Right cardiac atrium (tissue), 5 donors: ENCODE measurements around the gene ARHGAP12. TPM values are rescaled to one million over a fixed set of nuclear protein-coding genes. Genes with fewer than 3 reads are reported as not detected.

Experiments
- ATAC-seq, 2 donors: fragments of 200-7000 bp; cut with Tn5 transposase; one replicate each; pipeline versions ENCODE4 v1.8.0 to v1.9.1; 2020; ENCODE audit warnings: moderate library complexity in 2 of 2, mild to moderate bottlenecking in 1 of 2
- DNase-seq, 3 donors: peaks; one replicate each; pipeline ENCODE4 v3.0.0-alpha.2; 2020
- H3K27ac ChIP-seq: one replicate; pipeline ENCODE4 v1.5.1; 2013; ENCODE audit warnings: mild to moderate bottlenecking, low read length, control low read depth, moderate library complexity
- H3K27me3 ChIP-seq: one replicate; pipeline ENCODE4 v1.6.1; 2013; ENCODE audit not compliant: control insufficient read depth, insufficient read depth
- H3K4me1 ChIP-seq: one replicate; pipeline ENCODE4 v1.6.1; 2013; ENCODE audit warnings: low read length; ENCODE audit not compliant: control insufficient read depth, insufficient read depth
- H3K4me3 ChIP-seq: one replicate; pipeline ENCODE4 v1.5.1; 2013; ENCODE audit warnings: low read length, control low read depth
- H3K9me3 ChIP-seq: one replicate; pipeline ENCODE4 v1.6.1; 2013; ENCODE audit warnings: low read length; ENCODE audit not compliant: control insufficient read depth
- WGBS: extraction: QIAGEN DNeasy Blood & Tissue Kit; methylation state at CpG from one replicate; pipeline ENCODE4 v1.1.7; 2013; 5-methylcytosine and 5-hydroxymethylcytosine counted together
- intact Hi-C, 4 donors: fragments of 100-400 bp; cut with DNase I; formaldehyde crosslinking; loops; one replicate each; pipeline versions ENCODE4 v1.11.0 to v1.14.0; 2022 to 2023
- polyA plus RNA-seq: library from polyadenylated mRNA; stranded (reverse); fragments of 200-250 nt; gene quantifications from one replicate; pipeline ENCODE4 v1.2.3, GENCODE V29; 2013
- total RNA-seq, 4 donors: library from RNA; stranded (reverse); fragmentation: NEBNext Ultra II Directional; extraction: Animal tissue kit (Norgen Biotek cat#: 25700); gene quantifications; one replicate each; pipeline ENCODE4 v1.2.1, GENCODE V29; 2021
- donor health status: healthy with polysubstance abuse.
- donor health status: DM: no; HTN: yes; CAD: no.
- donor health status: DM: no; HTN: no; CAD: no.
- donor health status: DM: no; HTN: yes; CAD: no; lungs with severe emphysema.
- donor health status: DM: yes; HTN: yes; CAD: no.

ARHGAP12 gene
- total and polyA plus RNA-seq, 5 donors: 20.0 to 25.5 (median 24.8) TPM

- intact Hi-C loops: no loop called here
- H3K27ac ChIP-seq: no peak overlapping the region
- H3K4me3 ChIP-seq: no peak overlapping the region
- DNase-seq (no peak), ATAC-seq (no peak)
- H3K27me3 ChIP-seq: no peaks in the 10 kb centered on the region
- WGBS: 98% methylated on average over 1 of the region's 1 CpG
- no peaks in the 10 kb centered on the region for H3K9me3 ChIP-seq
- H3K4me1 ChIP-seq: no peaks in the 10 kb centered on the region
These were observed 160.2 kb downstream of the ARHGAP12 start for GRCh38 chr10:31768467-31768866.

DNA sequence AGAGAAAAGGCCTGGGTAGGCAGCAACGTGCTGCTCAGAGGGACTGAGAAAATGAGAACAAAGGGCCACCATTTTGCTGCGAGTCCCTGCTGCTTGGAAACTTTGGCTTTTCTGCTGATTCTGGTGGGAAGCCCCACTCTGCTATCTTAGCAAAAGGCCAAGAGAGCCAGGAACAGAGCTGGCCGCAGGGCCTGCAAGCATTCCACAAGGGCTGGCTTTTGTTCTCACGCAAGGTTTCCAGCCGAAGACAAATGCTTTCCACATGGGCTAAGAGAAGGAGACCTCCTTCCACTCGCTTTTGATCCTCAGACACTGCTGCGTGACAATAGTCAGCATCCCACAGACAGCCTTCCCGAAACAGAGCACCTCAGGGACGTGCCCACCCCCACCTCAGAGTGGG is 163.1 kb downstream of the ARHGAP12 start:
- no peak for DNase-seq
- ATAC-seq: peak in 1 of 2 donors; percentile 9
- Histone ChIP-seq H3K27ac (peak overlapping the region; percentile 14), H3K27me3 (no peaks in the 10 kb centered on the region), H3K9me3 (no peaks in the 10 kb centered on the region), H3K4me1 (peaks cover 4% of the 10 kb centered on the region), H3K4me3 (no peak overlapping the region)
- intact Hi-C loops: no loop called here
- 64% methylated on average over 9 of the region's 9 CpGs for WGBS

- intact Hi-C loops: no loop called here
- no peak for DNase-seq
- Histone ChIP-seq H3K27me3 (no peaks in the 10 kb centered on the region), H3K4me1 (peaks cover 9% of the 10 kb centered on the region), H3K9me3 (no peaks in the 10 kb centered on the region), H3K4me3 (no peak overlapping the region), H3K27ac (no peak overlapping the region)
- ATAC-seq: no peak
- WGBS: 96% methylated on average over 4 of the region's 4 CpGs
These were observed 166.3 kb downstream of the ARHGAP12 start for GRCh38 chr10:31762316-31762715.

DNA sequence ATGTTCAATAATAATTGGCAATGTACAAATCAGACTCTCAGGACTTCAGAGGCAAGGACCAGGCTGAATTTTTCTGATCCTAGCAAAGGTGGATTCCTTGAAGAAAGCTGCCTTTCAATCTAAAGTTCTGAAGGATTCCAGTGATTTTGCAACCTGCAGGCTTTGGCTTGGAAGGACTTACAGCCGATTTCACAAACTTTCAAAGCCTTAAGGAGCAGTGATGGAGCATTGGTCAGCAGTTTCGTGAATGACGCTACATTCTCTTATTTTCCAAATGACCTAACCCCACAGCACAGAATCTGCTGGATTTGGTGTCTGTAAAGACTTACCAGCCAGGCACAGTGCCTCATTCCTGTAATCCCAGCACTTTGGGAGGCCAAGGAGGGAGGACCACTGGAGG is 167.5 kb downstream of the ARHGAP12 start:
- Histone ChIP-seq H3K9me3 (no peaks in the 10 kb centered on the region), H3K4me1 (peaks cover 10% of the 10 kb centered on the region), H3K4me3 (no peak overlapping the region), H3K27me3 (no peaks in the 10 kb centered on the region), H3K27ac (peak overlapping the region; percentile 94)
- intact Hi-C loops: no loop called here
- WGBS: 75% methylated on average over 3 of the region's 3 CpGs
- ATAC-seq: no peak
- DNase-seq: no peak

DNA sequence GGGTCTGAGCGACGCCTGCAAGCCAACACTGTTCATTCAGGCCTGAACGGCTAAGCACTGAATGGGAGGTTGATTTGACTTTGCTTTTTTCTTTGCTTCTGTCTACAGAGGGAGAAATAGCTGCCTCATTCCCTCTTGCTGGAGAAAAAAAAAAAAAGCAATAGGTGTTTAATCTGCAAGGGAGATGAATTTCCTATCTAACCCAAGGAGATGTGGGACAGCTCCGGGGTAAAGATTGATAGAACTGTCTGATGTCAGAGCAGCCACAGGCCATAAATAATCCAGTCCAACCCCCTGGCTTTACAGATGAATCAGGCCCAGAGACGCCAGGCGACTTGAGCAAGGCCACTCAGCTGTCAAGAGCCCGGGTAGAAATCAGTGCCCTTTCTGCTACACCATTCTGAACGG is 168.0 kb downstream of the ARHGAP12 start:
- Histone ChIP-seq H3K27ac (peak overlapping the region; percentile 94), H3K27me3 (no peaks in the 10 kb centered on the region), H3K4me3 (peak overlapping the region; percentile 45), H3K9me3 (no peaks in the 10 kb centered on the region), H3K4me1 (peaks cover 10% of the 10 kb centered on the region)
- ATAC-seq (no peak), DNase-seq (no peak)
- intact Hi-C loops: no loop called here
- 32% methylated on average over 8 of the region's 8 CpGs for WGBS

DNA sequence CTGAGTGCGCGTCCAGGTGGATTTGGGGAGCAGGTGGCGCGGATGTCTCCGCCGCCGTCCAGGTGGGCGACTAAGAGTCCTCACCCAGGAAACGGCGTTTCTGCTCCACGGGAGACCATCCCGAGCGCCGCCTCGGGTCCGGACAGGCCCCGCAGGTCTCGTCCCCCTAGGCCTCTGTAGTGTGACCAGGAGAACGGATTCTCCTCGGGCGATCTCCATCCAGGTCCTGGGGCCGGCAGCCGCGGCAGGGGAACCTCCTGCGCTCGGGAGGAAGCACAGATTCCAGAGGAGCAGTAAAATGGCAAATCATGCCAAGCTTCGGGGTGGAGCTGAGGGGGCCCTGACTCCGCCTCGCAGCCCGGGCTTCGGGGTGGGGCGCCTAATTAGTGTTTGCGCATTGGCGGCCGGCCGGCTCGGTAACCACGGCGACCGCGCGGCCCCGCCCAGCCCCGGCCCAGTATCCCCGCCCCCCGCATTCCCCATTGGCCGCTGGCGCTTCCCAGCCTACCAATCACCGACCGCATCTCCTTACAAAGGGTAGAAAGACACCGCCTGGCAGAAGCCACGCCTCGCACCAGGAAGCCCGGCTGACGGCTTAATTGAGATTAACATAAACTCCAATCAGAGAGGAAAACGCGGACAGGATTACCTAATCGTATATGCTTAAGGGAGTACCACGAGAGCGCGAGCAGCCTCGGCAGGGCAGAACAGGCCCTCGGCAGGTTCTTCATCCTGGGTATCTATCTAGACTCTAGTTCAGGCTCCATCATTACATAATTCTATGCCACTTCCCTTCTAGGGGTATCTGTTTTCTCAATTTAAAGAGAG is 168.6 kb downstream of the ARHGAP12 start:
- Histone ChIP-seq H3K27me3 (no peaks in the 10 kb centered on the region), H3K9me3 (no peaks in the 10 kb centered on the region), H3K4me3 (peak overlapping the region; percentile 82), H3K27ac (peak overlapping the region; percentile 95), H3K4me1 (peaks cover 15% of the 10 kb centered on the region)
- DNase-seq (peak; percentile 96 to 98 (median 98)), ATAC-seq (peak; percentile 96 to 98)
- WGBS: under 1% methylated on average over 63 of the region's 63 CpGs
- intact Hi-C loops: loop anchor here in 1 of 4 donors (10.0 kb wide), 1 partner anchor 155 kb away; no protein-coding TSS in a partner anchor

- peaks cover 16% of the 10 kb centered on the region for H3K4me1 ChIP-seq
- ATAC-seq (peak; percentile 3 to 65), DNase-seq (peak; percentile 71 to 81 (median 77))
- WGBS: 1% methylated on average over 36 of the region's 36 CpGs
- intact Hi-C loops: loop anchor here in 1 of 4 donors (10.0 kb wide), 1 partner anchor 154 kb away; no protein-coding TSS in a partner anchor
- peak overlapping the region; percentile 82 for H3K4me3 ChIP-seq
- H3K27ac ChIP-seq: peak overlapping the region; percentile 95
- no peaks in the 10 kb centered on the region for H3K9me3 ChIP-seq
- H3K27me3 ChIP-seq: no peaks in the 10 kb centered on the region
These were observed 169.4 kb downstream of the ARHGAP12 start for GRCh38 chr10:31759124-31759798.

GRCh38 chr10:31758495-31758894 is 170.1 kb downstream of the ARHGAP12 start:
- intact Hi-C loops: loop anchor here in 1 of 4 donors (10.0 kb wide), 1 partner anchor 154 kb away; no protein-coding TSS in a partner anchor
- H3K4me3 ChIP-seq: no peak overlapping the region
- H3K27me3 ChIP-seq: no peaks in the 10 kb centered on the region
- ATAC-seq: no peak
- no peak for DNase-seq
- H3K9me3 ChIP-seq: no peaks in the 10 kb centered on the region
- WGBS: 61% methylated on average over 5 of the region's 5 CpGs
- peaks cover 16% of the 10 kb centered on the region for H3K4me1 ChIP-seq
- H3K27ac ChIP-seq: peak overlapping the region; percentile 65

DNA sequence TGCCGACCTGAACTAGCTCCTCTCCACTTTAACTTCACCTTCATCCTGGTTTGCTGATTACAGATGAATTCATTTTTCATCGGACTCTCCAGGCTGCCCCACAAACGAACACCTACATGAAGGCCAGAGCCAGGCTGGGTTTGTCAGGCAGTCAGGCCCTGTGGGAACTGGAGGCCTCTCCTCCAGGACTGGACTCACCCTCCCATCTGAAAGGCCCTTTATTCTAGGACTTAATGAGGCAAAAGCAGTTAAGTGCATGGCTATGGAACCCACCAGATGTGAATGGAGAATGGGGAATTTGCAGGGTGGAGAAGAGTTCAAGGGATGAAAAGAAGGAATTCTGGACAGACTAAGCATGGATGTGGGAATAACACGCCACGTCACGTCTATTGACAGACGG is 170.8 kb downstream of the ARHGAP12 start:
- Histone ChIP-seq H3K4me3 (no peak overlapping the region), H3K4me1 (peaks cover 16% of the 10 kb centered on the region), H3K27ac (peak overlapping the region; percentile 47), H3K27me3 (no peaks in the 10 kb centered on the region), H3K9me3 (no peaks in the 10 kb centered on the region)
- intact Hi-C loops: loop anchor here in 1 of 4 donors (10.0 kb wide), 1 partner anchor 153 kb away; no protein-coding TSS in a partner anchor
- no peak for DNase-seq
- WGBS: 56% methylated on average over 7 of the region's 7 CpGs
- ATAC-seq: no peak

- peak overlapping the region; percentile 47 for H3K27ac ChIP-seq
- H3K9me3 ChIP-seq: no peaks in the 10 kb centered on the region
- peak in 2 of 3 donors; percentile 67 to 81 for DNase-seq
- intact Hi-C loops: loop anchor here in 1 of 4 donors (10.0 kb wide), 1 partner anchor 153 kb away; no protein-coding TSS in a partner anchor
- H3K4me1 ChIP-seq: peaks cover 16% of the 10 kb centered on the region
- H3K27me3 ChIP-seq: no peaks in the 10 kb centered on the region
- H3K4me3 ChIP-seq: no peak overlapping the region
- WGBS: 55% methylated on average over 9 of the region's 9 CpGs
- no peak for ATAC-seq
These were observed 171.2 kb downstream of the ARHGAP12 start for GRCh38 chr10:31757386-31757791.

DNA sequence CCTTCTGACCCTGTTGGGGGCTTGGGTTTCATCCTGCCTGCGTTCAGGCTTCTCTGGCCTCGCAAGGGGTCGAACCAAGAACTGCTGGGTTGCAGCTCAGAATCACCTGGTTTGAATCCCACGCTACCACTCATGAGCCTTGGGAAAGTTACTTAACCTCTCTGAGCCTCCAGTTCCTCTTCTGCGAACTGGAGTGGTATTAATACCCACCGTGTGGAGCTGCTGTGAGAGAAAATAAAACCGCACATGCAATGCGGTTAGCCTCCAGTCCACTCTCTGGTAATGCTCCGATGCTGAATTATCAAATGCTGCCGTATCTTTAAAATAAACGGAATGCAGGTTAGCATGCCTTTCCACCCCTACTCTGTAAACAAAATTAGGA is 171.9 kb downstream of the ARHGAP12 start:
- Histone ChIP-seq H3K27ac (no peak overlapping the region), H3K4me1 (peaks cover 16% of the 10 kb centered on the region), H3K9me3 (no peaks in the 10 kb centered on the region), H3K27me3 (no peaks in the 10 kb centered on the region), H3K4me3 (no peak overlapping the region)
- ATAC-seq: no peak
- WGBS: 72% methylated on average over 11 of the region's 11 CpGs
- intact Hi-C loops: loop anchor here in 1 of 4 donors (10.0 kb wide), 1 partner anchor 152 kb away; no protein-coding TSS in a partner anchor
- no peak for DNase-seq
